Panc1 (cell line): ENCODE results near the gene PDYN. TPM values are rescaled to one million over a fixed set of nuclear protein-coding genes. Genes with fewer than 3 reads are reported as not detected.

Experiments used
- ATAC-seq: fragments of 200-7000 bp; cut with Tn5 transposase; 2 replicates; pipeline ENCODE4 v1.9.1; 2020; ENCODE audit warnings: mild to moderate bottlenecking, moderate library complexity
- BruUV-seq: library from RNA; stranded (reverse); fragments of 400-500 nt; replicated peaks from 2 replicates; lab custom pipeline; 2021; lab: Mats Ljungman, UMichigan
- CTCF ChIA-PET: fragments of 300-600 bp; sonication (Branson Sonifier 250); formaldehyde crosslinking; loops from one replicate; lab custom pipeline; 2022; ENCODE audit warnings: antibody characterized with exemption; lab: Charles Lee
- POLR2A ChIA-PET: fragments of 300-600 bp; sonication (Branson Sonifier 250); formaldehyde crosslinking; loops from one replicate; lab custom pipeline; 2022; ENCODE audit warnings: antibody characterized with exemption; lab: Charles Lee
- DNase-seq: peaks from one replicate; pipeline ENCODE4 v3.0.0-alpha.2; 2010; ENCODE audit warnings: low read depth, low spot score
- H3K27ac ChIP-seq: 2 replicates; pipeline ENCODE4 v1.5.1; 2011; ENCODE audit warnings: mild to moderate bottlenecking, low read length, inconsistent platforms
- H3K27me3 ChIP-seq: fragments of 200-500 bp; sonication (Bioruptor generic); 2 replicates; pipeline ENCODE4 v1.6.0; 2014; ENCODE audit warnings: low read length, inconsistent platforms; ENCODE audit not compliant: control insufficient read depth, insufficient read depth
- H3K36me3 ChIP-seq: fragments of 200-500 bp; sonication (Bioruptor generic); 2 replicates; pipeline ENCODE4 v1.5.1; 2014; ENCODE audit warnings: inconsistent platforms, mild to moderate bottlenecking, low read length, moderate library complexity; ENCODE audit not compliant: control insufficient read depth, insufficient read depth
- H3K4me1 ChIP-seq: 2 replicates; pipeline ENCODE4 v1.5.1; 2011; ENCODE audit warnings: inconsistent platforms, mild to moderate bottlenecking, low read length, moderate library complexity; ENCODE audit not compliant: control insufficient read depth, insufficient read depth
- H3K4me3 ChIP-seq, 2 experiments: 2 replicates each; pipeline ENCODE4 v1.5.1; 2011 to 2012; ENCODE audit warnings: low read depth in 2 of 2, low read length in 2 of 2, mild to moderate bottlenecking in 2 of 2, inconsistent platforms in 1 of 2, moderate library complexity in 1 of 2
- H3K9me3 ChIP-seq: fragments of 200-500 bp; sonication (Bioruptor generic); 2 replicates; pipeline ENCODE4 v1.5.1; 2014; ENCODE audit warnings: low read depth, mild to moderate bottlenecking, inconsistent platforms, low read length, moderate library complexity; ENCODE audit not compliant: control insufficient read depth, insufficient read depth
- CTCF ChIP-seq: fragments of 450-650 bp; IDR thresholded peaks from 2 replicates; pipeline ENCODE4 v1.5.1; 2017; ENCODE audit warnings: mild to moderate bottlenecking
- POLR2AphosphoS5 ChIP-seq: IDR thresholded peaks from 2 replicates; pipeline ENCODE4 v1.6.1; 2012; ENCODE audit warnings: mild to moderate bottlenecking, low read depth, low read length, moderate library complexity
- SIN3A ChIP-seq: IDR thresholded peaks from 2 replicates; pipeline ENCODE4 v1.6.1; 2012; ENCODE audit warnings: low read depth, mild to moderate bottlenecking, low read length, moderate library complexity, borderline replicate concordance; ENCODE audit not compliant: insufficient read depth
- TCF7L2 ChIP-seq: IDR thresholded peaks from 2 replicates; pipeline ENCODE4 v1.6.1; 2011; ENCODE audit warnings: mild to moderate bottlenecking, low read depth, low read length, inconsistent platforms
- in situ Hi-C: cut with HindIII; loops from 2 replicates; pipeline ENCODE4 v1.10.0; 2016; ENCODE audit warnings: low sequenced_read_pairs, low pct_unique_long_range_greater_than_20kb
- intact Hi-C: fragments of 100-400 bp; cut with micrococcal nuclease; formaldehyde crosslinking; loops from one replicate; pipeline ENCODE4 v1.10.0; 2022; ENCODE audit not compliant: unreplicated experiment
- total RNA-seq: library from RNA; stranded (reverse); gene quantifications from one replicate; pipeline ENCODE4 v1.2.1, GENCODE V29; 2021; ENCODE audit not compliant: unreplicated experiment
- TF ChIP-seq, protein P1 (sequence below), 2 experiments: IDR thresholded peaks; 2 replicates each; pipeline ENCODE4 v1.6.1; 2011 to 2012; ENCODE audit warnings: low read depth in 2 of 2, control low read depth in 1 of 2, low read length in 1 of 2, mild to moderate bottlenecking in 1 of 2, moderate library complexity in 1 of 2; ENCODE audit not compliant: insufficient read depth in 1 of 2

The PDYN gene
- total RNA-seq, 1 experiment from 2014 or later = not detected

- H3K4me1 ChIP-seq = no peaks in the 10 kb centered on the region
- ATAC-seq (no peak), DNase-seq (no peak)
- no peaks in the 10 kb centered on the region for H3K9me3 ChIP-seq
- H3K4me3 ChIP-seq = no peak overlapping the region
- ChIA-PET POLR2A (no interaction called here), CTCF (interaction anchor here (0.7 kb wide), 1 partner anchor 207 kb away, joined by 3 read pairs; no protein-coding TSS in a partner anchor)
- no peak overlapping the region for H3K27ac ChIP-seq
- BruUV-seq = no TSS peak
- intact Hi-C loops (loop anchor here (1.0 to 10.0 kb wide), 3 partner anchors 127 to 490 kb away; no protein-coding TSS in a partner anchor), in situ Hi-C loops (no loop called here)
- peaks cover 12% of the 10 kb centered on the region for H3K27me3 ChIP-seq
- TF ChIP-seq TCF7L2 (no peak), POLR2AphosphoS5 (no peak), SIN3A (no peak), CTCF (no peak)
- TF ChIP-seq, protein P1, sequence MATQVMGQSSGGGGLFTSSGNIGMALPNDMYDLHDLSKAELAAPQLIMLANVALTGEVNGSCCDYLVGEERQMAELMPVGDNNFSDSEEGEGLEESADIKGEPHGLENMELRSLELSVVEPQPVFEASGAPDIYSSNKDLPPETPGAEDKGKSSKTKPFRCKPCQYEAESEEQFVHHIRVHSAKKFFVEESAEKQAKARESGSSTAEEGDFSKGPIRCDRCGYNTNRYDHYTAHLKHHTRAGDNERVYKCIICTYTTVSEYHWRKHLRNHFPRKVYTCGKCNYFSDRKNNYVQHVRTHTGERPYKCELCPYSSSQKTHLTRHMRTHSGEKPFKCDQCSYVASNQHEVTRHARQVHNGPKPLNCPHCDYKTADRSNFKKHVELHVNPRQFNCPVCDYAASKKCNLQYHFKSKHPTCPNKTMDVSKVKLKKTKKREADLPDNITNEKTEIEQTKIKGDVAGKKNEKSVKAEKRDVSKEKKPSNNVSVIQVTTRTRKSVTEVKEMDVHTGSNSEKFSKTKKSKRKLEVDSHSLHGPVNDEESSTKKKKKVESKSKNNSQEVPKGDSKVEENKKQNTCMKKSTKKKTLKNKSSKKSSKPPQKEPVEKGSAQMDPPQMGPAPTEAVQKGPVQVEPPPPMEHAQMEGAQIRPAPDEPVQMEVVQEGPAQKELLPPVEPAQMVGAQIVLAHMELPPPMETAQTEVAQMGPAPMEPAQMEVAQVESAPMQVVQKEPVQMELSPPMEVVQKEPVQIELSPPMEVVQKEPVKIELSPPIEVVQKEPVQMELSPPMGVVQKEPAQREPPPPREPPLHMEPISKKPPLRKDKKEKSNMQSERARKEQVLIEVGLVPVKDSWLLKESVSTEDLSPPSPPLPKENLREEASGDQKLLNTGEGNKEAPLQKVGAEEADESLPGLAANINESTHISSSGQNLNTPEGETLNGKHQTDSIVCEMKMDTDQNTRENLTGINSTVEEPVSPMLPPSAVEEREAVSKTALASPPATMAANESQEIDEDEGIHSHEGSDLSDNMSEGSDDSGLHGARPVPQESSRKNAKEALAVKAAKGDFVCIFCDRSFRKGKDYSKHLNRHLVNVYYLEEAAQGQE (IDR thresholded peaks at IDR 0.05; ENCODE audit: insufficient read depth in 1 of 2, low read depth in 2 of 2, low read length in 1 of 2) = no peak
- H3K36me3 ChIP-seq = no peaks in the 10 kb centered on the region
Observed at GRCh38 chr20:1964659-1965405, 29.0 kb downstream of the PDYN start.

- Histone ChIP-seq H3K27ac (no peak overlapping the region), H3K4me1 (no peaks in the 10 kb centered on the region), H3K36me3 (no peaks in the 10 kb centered on the region), H3K4me3 (no peak overlapping the region), H3K9me3 (no peaks in the 10 kb centered on the region), H3K27me3 (peaks cover 12% of the 10 kb centered on the region)
- no peak for DNase-seq
- ChIA-PET CTCF (no interaction called here), POLR2A (no interaction called here)
- no TSS peak for BruUV-seq
- no peak for ATAC-seq
- intact Hi-C loops = loop anchor here (1.0 to 10.0 kb wide), 2 partner anchors 208 to 491 kb away; no protein-coding TSS in a partner anchor
- TF ChIP-seq POLR2AphosphoS5 (no peak), CTCF (no peak), SIN3A (no peak), TCF7L2 (no peak)
- TF ChIP-seq, protein P1 (IDR thresholded peaks at IDR 0.05; ENCODE audit: insufficient read depth in 1 of 2, low read depth in 2 of 2, low read length in 1 of 2) = no peak
- in situ Hi-C loops = no loop called here
Observed at GRCh38 chr20:1964061-1964460, 29.8 kb downstream of the PDYN start.
